Stimulated activated CD8-positive, alpha-beta memory T cell treated with anti-CD3 and anti-CD28 coated beads, Interleukin-15, amount 100 ng/mL, for 24 hours (primary cell): ENCODE measurements around the gene ZNF205.
A peak's percentile ranks its signal among the peaks of the same experiment; 100 is the strongest.
"Not testable (repeated sequence)": the region's sequence is repeated elsewhere in the genome, so short reads cannot be mapped to it uniquely, and the experiment has no call there.

Experiments used
- DNase-seq: peaks from one replicate; pipeline ENCODE4 v3.0.0-alpha.2; 2020; ENCODE audit warnings: low read depth

ZNF205 gene

GRCh38 chr16:3134338-3135125, 22.1 kb downstream of the ZNF205 start, which contains the start of gene ZNF213:
TSS of gene ZNF213 (plus strand) at chr16:3135029. CDS start at chr16:3137281, 2,252 bp downstream.
- DNase-seq = peak; percentile 66

- no peak for DNase-seq
Observed at GRCh38 chr16:3135126-3135715, 22.8 kb downstream of the ZNF205 start.

GRCh38 chr16:3137267-3137666, 24.9 kb downstream of the ZNF205 start:
- no peak for DNase-seq

- DNase-seq = no peak
Observed at GRCh38 chr16:3138342-3138741, 26.0 kb downstream of the ZNF205 start.

- no peak for DNase-seq
Observed at GRCh38 chr16:3138823-3139426, 26.5 kb downstream of the ZNF205 start.

GRCh38 chr16:3139561-3139960, 27.2 kb downstream of the ZNF205 start:
- DNase-seq = not testable (repeated sequence)

- no peak for DNase-seq
Observed at GRCh38 chr16:3140603-3141427, 28.4 kb downstream of the ZNF205 start.

- no peak for DNase-seq
Observed at GRCh38 chr16:3141781-3142311, 29.5 kb downstream of the ZNF205 start.

- DNase-seq = no peak
Observed at GRCh38 chr16:3142327-3142726, 29.9 kb downstream of the ZNF205 start.

GRCh38 chr16:3142770-3143169, 30.4 kb downstream of the ZNF205 start:
- DNase-seq = no peak

GRCh38 chr16:3143189-3143588, 30.8 kb downstream of the ZNF205 start:
- DNase-seq = no peak

- no peak for DNase-seq
Observed at GRCh38 chr16:3143598-3144320, 31.4 kb downstream of the ZNF205 start.

GRCh38 chr16:3144321-3144983, 32.1 kb downstream of the ZNF205 start:
- no peak for DNase-seq

GRCh38 chr16:3145151-3145550, 32.8 kb downstream of the ZNF205 start:
- no peak for DNase-seq

GRCh38 chr16:3145660-3146059, 33.3 kb downstream of the ZNF205 start:
- no peak for DNase-seq

- DNase-seq = no peak
Observed at GRCh38 chr16:3147046-3147756, 34.8 kb downstream of the ZNF205 start.

GRCh38 chr16:3147757-3148104, 35.3 kb downstream of the ZNF205 start:
- no peak for DNase-seq

- no peak for DNase-seq
Observed at GRCh38 chr16:3148256-3149192, 36.1 kb downstream of the ZNF205 start.

- no peak for DNase-seq
Observed at GRCh38 chr16:3149193-3149530, 36.8 kb downstream of the ZNF205 start.
